ES-I3 (cell line): ENCODE results near the gene ALDH3B2.
"Not testable (repeated sequence)": the region's sequence is repeated elsewhere in the genome, so short reads cannot be mapped to it uniquely, and the experiment has no call there.

Experiments
- H3K36me3 ChIP-seq: 2 replicates; pipeline ENCODE4 v1.6.1; 2013; ENCODE audit warnings: mild to moderate bottlenecking, low read length, control low read depth, moderate library complexity; ENCODE audit not compliant: insufficient read depth
- H3K4me1 ChIP-seq: 2 replicates; pipeline ENCODE4 v1.6.1; 2013; ENCODE audit warnings: mild to moderate bottlenecking, control low read depth, low read length; ENCODE audit not compliant: insufficient read depth
- H3K9ac ChIP-seq: 2 replicates; pipeline ENCODE4 v1.6.1; 2013; ENCODE audit warnings: low read depth, mild to moderate bottlenecking, low read length, moderate library complexity
- H3K9me3 ChIP-seq: 2 replicates; pipeline ENCODE4 v1.6.1; 2013; ENCODE audit warnings: mild to moderate bottlenecking, low read length, moderate library complexity; ENCODE audit not compliant: control insufficient read depth, insufficient read depth

ALDH3B2 gene

GRCh38 chr11:67660752-67661151, 13.7 kb downstream of the ALDH3B2 start:
- H3K9me3 ChIP-seq, H3K9ac ChIP-seq, H3K36me3 ChIP-seq, H3K4me1 ChIP-seq: not testable (repeated sequence)

DNA sequence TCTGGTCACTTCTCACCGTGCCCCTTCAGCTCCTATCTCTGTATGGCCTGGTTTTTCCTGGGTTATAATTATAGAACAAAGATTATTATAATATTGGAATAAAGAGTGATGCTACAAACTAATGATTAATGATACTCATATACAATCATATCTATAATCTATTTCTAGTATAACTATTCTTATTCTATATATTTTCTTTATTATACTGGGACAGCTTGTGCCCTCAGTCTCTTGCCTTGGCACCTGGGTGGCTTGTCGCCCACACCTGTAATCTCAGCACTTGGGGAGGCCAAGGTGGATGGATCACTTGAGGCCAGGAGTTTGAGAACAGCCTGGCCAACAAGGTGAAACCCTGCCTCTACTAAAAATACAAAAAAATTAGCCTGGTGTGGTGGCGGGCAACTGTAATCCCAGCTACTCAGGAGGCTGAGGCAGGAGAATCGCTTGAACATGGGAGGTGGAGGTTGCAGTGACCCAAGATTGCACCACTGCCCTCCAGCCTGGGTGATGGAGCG, 14.7 kb downstream of the ALDH3B2 start:
- H3K9me3 ChIP-seq = peaks cover 14% of the 10 kb centered on the region
- H3K9ac ChIP-seq, H3K36me3 ChIP-seq, H3K4me1 ChIP-seq: not testable (repeated sequence)

DNA sequence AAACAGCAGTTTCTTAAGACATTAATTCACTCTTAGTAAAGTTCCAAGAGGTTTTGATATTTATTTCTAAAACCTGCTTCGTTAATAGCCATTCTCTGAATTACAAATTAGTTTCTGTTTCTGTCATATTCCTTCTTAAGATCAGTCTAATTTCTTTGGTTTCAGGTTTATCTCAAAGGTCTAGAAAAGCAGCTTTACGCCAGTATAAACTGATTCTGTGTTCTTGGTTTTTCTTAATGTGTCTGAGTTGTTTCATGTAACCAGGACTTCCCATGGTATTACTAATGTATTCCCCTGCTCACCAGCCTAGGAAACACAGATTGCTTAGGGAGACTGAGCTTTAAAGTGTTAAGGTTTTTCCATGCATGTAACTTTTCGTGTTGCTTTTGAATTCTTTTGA, 17.1 kb downstream of the ALDH3B2 start:
- Histone ChIP-seq H3K9ac (no peak overlapping the region), H3K4me1 (no peaks in the 10 kb centered on the region), H3K9me3 (peaks cover 14% of the 10 kb centered on the region), H3K36me3 (no peaks in the 10 kb centered on the region)

DNA sequence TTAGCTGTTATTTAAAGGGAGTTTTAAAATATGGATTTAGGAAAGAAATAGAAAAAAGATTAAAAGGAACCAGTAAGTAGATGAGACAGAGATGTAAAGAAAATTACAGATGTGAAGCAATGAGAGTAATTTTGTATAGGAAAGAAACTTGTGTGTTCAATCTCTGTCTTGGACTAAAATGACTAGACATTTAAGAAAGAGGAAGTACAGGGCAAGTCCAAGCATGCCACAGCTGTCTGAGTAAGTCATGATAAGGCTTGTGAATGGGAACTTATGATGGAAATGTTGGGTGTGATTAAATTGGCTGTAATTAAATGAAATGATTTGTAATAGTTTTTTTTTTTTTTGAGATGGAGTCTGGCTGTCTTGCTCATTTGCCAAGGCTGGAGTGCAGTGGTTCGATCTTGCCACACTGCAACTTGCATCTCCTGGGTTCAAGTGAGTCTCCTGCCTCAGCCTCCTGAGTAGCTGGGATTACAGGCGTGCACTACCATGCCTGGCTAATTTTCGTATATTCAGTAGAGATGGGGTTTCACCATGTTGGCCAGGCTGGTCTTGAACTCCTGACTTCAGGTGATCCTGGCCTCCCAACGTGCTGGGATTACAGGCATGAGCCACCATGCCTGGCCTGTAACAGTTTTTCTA, 18.0 kb downstream of the ALDH3B2 start:
- Histone ChIP-seq H3K4me1 (no peaks in the 10 kb centered on the region), H3K9me3 (peaks cover 14% of the 10 kb centered on the region), H3K36me3 (no peaks in the 10 kb centered on the region), H3K9ac (no peak overlapping the region)

- H3K36me3 ChIP-seq = no peaks in the 10 kb centered on the region
- H3K4me1 ChIP-seq = no peaks in the 10 kb centered on the region
- peaks cover 14% of the 10 kb centered on the region for H3K9me3 ChIP-seq
- no peak overlapping the region for H3K9ac ChIP-seq
These were observed 20.2 kb downstream of the ALDH3B2 start for GRCh38 chr11:67654225-67654624.

GRCh38 chr11:67652965-67653845, 21.2 kb downstream of the ALDH3B2 start:
- no peaks in the 10 kb centered on the region for H3K36me3 ChIP-seq
- H3K4me1 ChIP-seq = no peaks in the 10 kb centered on the region
- H3K9me3 ChIP-seq = peaks cover 14% of the 10 kb centered on the region
- no peak overlapping the region for H3K9ac ChIP-seq

DNA sequence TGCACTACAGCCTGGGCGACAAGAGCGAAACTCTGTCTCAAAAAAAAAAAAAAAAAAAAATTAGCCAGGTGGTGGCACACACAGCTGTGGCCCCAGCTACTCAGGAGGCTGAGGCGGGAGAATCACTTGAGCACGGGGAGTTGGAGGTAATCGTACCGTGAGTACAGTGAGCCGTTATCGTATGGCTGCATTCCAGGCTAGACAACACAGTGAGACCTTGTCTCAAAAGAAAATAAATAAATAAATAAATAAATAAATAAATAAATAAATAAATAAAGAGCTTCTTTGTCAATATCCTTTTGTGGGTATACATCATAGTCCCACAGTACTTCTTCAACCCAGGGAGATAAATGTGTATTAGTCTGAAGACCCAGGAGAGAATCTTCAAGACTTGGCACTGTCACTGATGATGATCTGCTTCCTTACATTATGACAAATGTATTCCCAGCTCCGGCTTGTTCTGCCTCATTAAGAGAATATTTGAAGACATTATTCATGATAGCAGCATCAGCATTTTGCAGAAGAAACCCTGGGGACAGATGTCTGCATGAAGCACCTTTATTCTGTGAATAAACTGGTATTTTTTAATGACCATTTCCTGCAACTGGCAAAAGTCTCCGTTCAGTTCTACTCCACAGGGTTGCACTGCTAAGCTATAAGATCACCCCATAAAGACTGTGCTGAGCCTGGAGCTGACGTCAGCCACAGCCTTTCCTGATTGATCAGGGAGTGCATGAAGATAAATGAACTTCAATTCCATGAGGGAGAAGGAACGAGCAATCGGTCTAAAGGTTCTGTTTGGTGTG, 22.2 kb downstream of the ALDH3B2 start:
- H3K9me3 ChIP-seq = peaks cover 14% of the 10 kb centered on the region
- H3K4me1 ChIP-seq = no peaks in the 10 kb centered on the region
- H3K9ac ChIP-seq = no peak overlapping the region
- H3K36me3 ChIP-seq = no peaks in the 10 kb centered on the region

- Histone ChIP-seq H3K9me3 (no peaks in the 10 kb centered on the region), H3K9ac (no peak overlapping the region), H3K4me1 (no peaks in the 10 kb centered on the region), H3K36me3 (no peaks in the 10 kb centered on the region)
These were observed 24.6 kb downstream of the ALDH3B2 start for GRCh38 chr11:67649634-67650510.

DNA sequence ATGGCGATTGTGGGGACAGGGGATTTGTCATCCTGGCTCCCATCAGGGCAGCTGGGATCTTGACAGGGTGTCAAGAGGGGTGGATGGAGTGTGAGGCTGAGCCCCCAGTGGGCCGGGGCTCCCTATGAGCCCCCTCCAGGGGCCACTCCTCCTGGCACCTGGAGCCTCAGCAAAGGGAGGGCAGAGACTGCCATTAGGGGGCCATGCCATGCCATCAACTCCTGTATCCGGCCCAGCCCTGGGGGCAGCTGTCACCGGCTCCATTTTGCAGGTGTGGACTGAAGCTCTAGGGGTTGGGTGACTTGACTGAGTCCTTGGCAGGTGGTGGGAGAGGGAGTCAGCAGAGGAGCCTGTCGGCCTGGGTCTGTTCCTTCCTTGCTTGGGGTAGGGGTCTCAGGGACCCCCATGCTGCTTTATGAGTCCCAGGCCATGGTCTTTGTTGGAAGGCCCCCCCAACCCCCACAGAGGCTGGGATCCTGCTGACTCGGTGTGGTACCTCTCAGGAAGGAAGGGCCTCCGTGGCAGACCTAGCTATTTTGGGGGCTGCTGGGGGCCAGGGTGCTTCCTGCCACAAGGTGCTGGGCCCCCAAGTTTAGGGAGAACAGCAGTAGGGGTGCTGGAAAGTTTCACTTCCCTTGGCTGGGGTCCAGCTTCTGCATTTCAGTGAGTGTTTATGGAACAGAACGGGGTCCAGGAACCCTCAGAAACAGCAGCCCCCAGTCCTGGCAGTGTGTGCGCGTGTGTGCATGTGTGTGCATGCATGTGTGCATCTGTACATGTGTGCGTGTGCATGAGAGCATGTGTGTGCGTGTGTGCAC, 25.4 kb downstream of the ALDH3B2 start:
- Histone ChIP-seq H3K9me3 (no peaks in the 10 kb centered on the region), H3K36me3 (no peaks in the 10 kb centered on the region), H3K9ac (no peak overlapping the region), H3K4me1 (no peaks in the 10 kb centered on the region)

DNA sequence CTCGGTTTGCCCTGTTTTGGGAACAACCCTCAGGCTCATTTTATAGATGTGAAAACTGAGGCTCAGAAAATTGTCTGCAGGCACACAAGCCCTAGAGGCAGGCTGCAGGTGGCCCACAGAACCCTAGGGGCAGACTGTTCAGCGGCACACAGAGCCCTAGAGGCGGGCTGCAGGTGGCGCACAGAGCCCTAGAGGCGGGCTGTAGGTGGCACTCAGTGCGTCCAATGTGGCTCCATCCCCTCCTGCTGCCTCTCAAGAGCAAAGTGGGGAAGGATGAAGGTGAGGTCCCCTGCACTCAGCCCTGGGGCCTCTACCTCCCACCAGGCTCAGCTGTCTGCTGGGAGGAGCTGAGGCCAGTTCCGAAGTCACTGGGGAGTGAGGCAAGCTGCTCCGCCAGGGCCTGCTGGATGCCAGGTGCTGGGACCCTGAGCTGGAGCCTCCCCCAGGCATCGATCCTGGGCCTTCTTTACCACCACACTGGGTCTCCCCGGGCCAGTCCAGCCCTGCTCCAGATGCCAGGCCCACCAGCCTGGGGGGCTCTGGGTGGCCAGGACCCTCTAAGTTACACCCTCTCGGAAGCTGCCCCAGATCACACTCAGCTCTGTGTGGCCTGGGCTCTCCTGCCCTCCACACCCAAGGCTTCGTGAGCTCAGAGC, 26.2 kb downstream of the ALDH3B2 start:
- no peak overlapping the region for H3K9ac ChIP-seq

DNA sequence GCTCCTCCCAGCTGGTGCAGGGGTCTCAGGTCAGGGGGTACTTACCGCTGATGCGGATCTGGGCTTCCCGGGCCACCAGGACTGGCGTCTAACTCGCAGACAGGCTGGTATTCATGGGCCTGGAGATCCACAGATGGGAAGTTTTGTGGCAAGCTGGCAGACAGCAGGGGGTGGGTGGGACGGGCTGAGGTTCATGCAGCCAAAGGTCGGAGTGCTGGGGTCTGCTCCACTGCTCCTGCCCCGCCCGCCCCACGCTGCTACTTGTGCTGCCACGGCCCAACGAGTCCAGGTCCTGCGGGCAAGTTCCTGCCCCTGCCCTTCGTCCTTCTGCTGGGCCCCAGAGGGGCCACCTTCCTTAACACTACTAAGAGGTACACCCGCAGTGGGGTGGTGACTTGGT, 27.0 kb downstream of the ALDH3B2 start:
- H3K9ac ChIP-seq = no peak overlapping the region
- H3K9me3 ChIP-seq = no peaks in the 10 kb centered on the region
- no peaks in the 10 kb centered on the region for H3K4me1 ChIP-seq
- no peaks in the 10 kb centered on the region for H3K36me3 ChIP-seq

More for the DNA sequence above, 26.2 kb downstream of the ALDH3B2 start:
- Histone ChIP-seq H3K4me1 (no peaks in the 10 kb centered on the region), H3K36me3 (no peaks in the 10 kb centered on the region), H3K9me3 (no peaks in the 10 kb centered on the region)

DNA sequence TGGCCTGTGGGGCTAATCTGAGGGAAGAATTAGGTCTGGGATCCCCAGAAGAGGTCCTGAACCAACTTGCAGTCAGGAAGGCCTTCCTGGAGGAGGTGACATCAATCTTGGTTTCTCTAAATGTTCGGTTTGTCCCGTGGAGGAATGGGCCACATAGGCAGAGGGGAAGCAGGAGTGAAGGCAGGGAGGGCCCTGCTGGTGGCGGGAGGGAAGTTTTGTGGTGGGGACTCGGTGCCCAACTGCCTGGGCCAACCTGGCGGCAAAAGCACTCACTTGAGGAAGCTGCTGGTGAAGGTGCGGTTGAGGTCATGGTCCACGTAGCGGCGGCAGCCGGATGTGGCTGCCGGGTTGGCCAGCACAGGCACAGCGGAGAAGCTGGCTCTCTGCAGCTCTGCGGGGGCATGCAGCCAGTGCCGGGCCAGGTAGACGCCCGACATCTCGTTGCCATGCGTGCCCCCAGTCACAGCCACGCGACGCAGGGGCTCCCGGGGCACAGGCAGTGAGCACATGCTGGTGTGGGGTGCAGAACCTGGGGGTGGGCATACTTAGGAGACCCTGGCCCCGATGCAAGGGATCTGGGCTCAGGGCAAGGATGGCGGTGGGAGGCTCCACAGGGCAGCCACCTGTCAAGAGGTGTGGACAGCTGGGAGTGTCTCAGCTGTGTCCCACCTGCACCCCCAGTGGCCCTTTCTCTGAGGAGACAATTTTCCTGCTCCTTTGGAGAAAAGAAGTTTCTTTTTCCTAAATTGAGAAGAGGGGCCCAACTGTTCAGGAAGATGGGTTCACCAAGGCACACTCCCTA, 27.7 kb downstream of the ALDH3B2 start:
- H3K4me1 ChIP-seq = no peaks in the 10 kb centered on the region
- H3K9ac ChIP-seq = no peak overlapping the region

More for the DNA sequence above, 27.7 kb downstream of the ALDH3B2 start:
- Histone ChIP-seq H3K36me3 (no peaks in the 10 kb centered on the region), H3K9me3 (no peaks in the 10 kb centered on the region)
